Colon (tissue), 2 donors: Measurements from ENCODE around the gene FAM78A.

ENCODE experiments used
- FAIRE-seq: peaks from 2 replicates; lab custom pipeline; 2012; peaks lifted over from hg19 to GRCh38; lab: Jason Lieb, UNC
- donor health status: control.
- donor health status: control.

Gene FAM78A

GRCh38 chr9:131276094-131276888 is at the start of gene FAM78A:
FAM78A (minus strand) TSS chr9:131276510; CDS start chr9:131276179, 331 bp downstream.
- FAIRE-seq = no peak

GRCh38 chr9:131324736-131325679 is 48.7 kb upstream of the FAM78A start:
- FAIRE-seq = no peak

- FAIRE-seq = no peak
These were observed 47.3 kb upstream of the FAM78A start for GRCh38 chr9:131323629-131324028.

- no peak for FAIRE-seq
These were observed 43.8 kb upstream of the FAM78A start for GRCh38 chr9:131320031-131320685.

- no peak for FAIRE-seq
These were observed 43.2 kb upstream of the FAM78A start for GRCh38 chr9:131319486-131319885.

GRCh38 chr9:131318231-131319085 is 42.1 kb upstream of the FAM78A start:
- no peak for FAIRE-seq

GRCh38 chr9:131312822-131313770 is 36.8 kb upstream of the FAM78A start:
- FAIRE-seq = no peak

GRCh38 chr9:131312246-131312645 is 35.9 kb upstream of the FAM78A start:
- FAIRE-seq = no peak

- FAIRE-seq = no peak
These were observed 34.7 kb upstream of the FAM78A start for GRCh38 chr9:131310833-131311554.

GRCh38 chr9:131309530-131310276 is 33.4 kb upstream of the FAM78A start:
- no peak for FAIRE-seq

- FAIRE-seq = no peak
These were observed 32.7 kb upstream of the FAM78A start for GRCh38 chr9:131308906-131309529.

GRCh38 chr9:131308452-131308851 is 32.1 kb upstream of the FAM78A start:
- no peak for FAIRE-seq

- no peak for FAIRE-seq
These were observed 31.7 kb upstream of the FAM78A start for GRCh38 chr9:131307974-131308373.

- FAIRE-seq = no peak
These were observed 30.2 kb upstream of the FAM78A start for GRCh38 chr9:131306397-131307004.

GRCh38 chr9:131304676-131305355 is 28.5 kb upstream of the FAM78A start:
- FAIRE-seq = no peak

GRCh38 chr9:131303381-131304321 is 27.3 kb upstream of the FAM78A start:
- no peak for FAIRE-seq
